Ascending aorta (tissue), 2 donors: ENCODE measurements around the gene PLEKHM2. TPM values are rescaled to one million over a fixed set of nuclear protein-coding genes. Genes with fewer than 3 reads are reported as not detected.
A peak's percentile ranks its signal among the peaks of the same experiment; 100 is the strongest.

Experiments used
- DNase-seq, 2 donors: peaks; one replicate each; pipeline ENCODE4 v3.0.0-alpha.2; 2019; ENCODE audit warnings: low spot score in 2 of 2
- H3K27ac ChIP-seq, 2 donors: fragments of 200-600 bp; sonication (generic); one replicate each; pipeline ENCODE4 v1.5.1; 2016 to 2017; ENCODE audit warnings: mild to moderate bottlenecking in 1 of 2
- H3K27me3 ChIP-seq: fragments of 200-600 bp; sonication (generic); one replicate; pipeline ENCODE4 v1.5.1; 2017
- H3K36me3 ChIP-seq, 2 donors: fragments of 200-600 bp; sonication (generic); one replicate each; pipeline ENCODE4 v1.5.1; 2016
- H3K4me1 ChIP-seq, 2 donors: fragments of 200-600 bp; sonication (generic); one replicate each; pipeline ENCODE4 v1.5.1; 2016 to 2017; ENCODE audit warnings: mild to moderate bottlenecking in 1 of 2
- H3K4me3 ChIP-seq, 2 donors: fragments of 200-600 bp; sonication (generic); one replicate each; pipeline ENCODE4 v1.5.1; 2016 to 2017; ENCODE audit warnings: mild to moderate bottlenecking in 1 of 2
- H3K9me3 ChIP-seq, 2 donors: fragments of 200-600 bp; sonication (generic); one replicate each; pipeline ENCODE4 v1.5.1; 2016
- CTCF ChIP-seq, 3 experiments: fragments of 200-600 bp in 2 of 3; fragments of 450-650 bp in 1 of 3; sonication (generic) in 2 of 3; IDR thresholded peaks; one replicate each; pipeline ENCODE4 v1.5.1; 2016 to 2019; ENCODE audit warnings: antibody characterized with exemption in 3 of 3, mild to moderate bottlenecking in 1 of 3, moderate library complexity in 1 of 3
- intact Hi-C: fragments of 100-400 bp; cut with DNase I; formaldehyde crosslinking; loops from one replicate; pipeline ENCODE4 v1.15.1; 2023
- total RNA-seq: library from RNA; depleted of rRNA; stranded (reverse); fragments of >200 nt; gene quantifications from one replicate; pipeline ENCODE4 v1.1.0, GENCODE V29; 2016

PLEKHM2 gene
- total RNA-seq, 1 donor from 2014 or later = 129 TPM

DNA sequence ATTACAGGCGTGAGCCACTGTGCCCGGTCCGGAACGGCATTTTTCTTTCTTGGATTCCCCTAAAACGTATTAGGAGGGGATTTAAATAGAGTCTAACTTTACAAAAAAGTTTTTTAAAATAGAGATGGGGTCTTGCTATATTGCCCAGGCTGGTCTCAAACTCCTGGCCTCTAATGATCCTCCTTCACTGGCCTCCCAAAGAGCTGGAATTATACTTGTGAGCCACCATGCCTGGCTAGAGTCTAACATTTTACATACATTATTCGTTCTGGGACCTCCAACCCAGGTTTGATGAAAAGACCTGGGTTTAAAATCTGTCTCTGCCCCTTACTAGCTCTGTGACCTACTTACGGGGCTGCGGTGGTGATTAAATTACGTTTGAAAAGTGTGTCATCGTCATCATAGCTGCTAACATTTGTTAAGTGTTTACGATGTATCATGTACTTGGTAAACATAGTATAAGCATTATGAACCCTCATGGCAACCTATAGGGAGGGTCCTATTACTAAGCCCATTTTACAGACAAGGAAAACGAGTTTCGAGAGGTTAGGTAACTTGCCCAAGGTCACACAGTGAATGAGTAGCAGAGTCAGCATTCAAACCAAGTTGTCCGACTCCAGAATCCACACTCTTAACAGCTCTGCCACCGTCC, 24.5 kb downstream of the PLEKHM2 start:
- peaks cover 0 to 4% of the 10 kb centered on the region in 2 donors for H3K36me3 ChIP-seq
- intact Hi-C loops = no loop called here
- H3K27ac ChIP-seq = no peak overlapping the region
- H3K27me3 ChIP-seq = no peaks in the 10 kb centered on the region
- no peak for TF ChIP-seq CTCF (IDR thresholded peaks at IDR 0.05)
- no peak overlapping the region for H3K4me3 ChIP-seq
- DNase-seq = no peak
- peaks cover 9 to 11% of the 10 kb centered on the region in 2 donors for H3K4me1 ChIP-seq
- no peaks in the 10 kb centered on the region for H3K9me3 ChIP-seq

- intact Hi-C loops = no loop called here
- Histone ChIP-seq H3K9me3 (no peaks in the 10 kb centered on the region), H3K27me3 (no peaks in the 10 kb centered on the region), H3K4me1 (peaks cover 6 to 11% of the 10 kb centered on the region in 2 donors), H3K4me3 (no peak overlapping the region), H3K36me3 (peaks cover 0 to 4% of the 10 kb centered on the region in 2 donors), H3K27ac (no peak overlapping the region)
- TF ChIP-seq CTCF (IDR thresholded peaks at IDR 0.05) = no peak
- DNase-seq = no peak
Measured at GRCh38 chr1:15709226-15709625, 25.1 kb downstream of the PLEKHM2 start.

DNA sequence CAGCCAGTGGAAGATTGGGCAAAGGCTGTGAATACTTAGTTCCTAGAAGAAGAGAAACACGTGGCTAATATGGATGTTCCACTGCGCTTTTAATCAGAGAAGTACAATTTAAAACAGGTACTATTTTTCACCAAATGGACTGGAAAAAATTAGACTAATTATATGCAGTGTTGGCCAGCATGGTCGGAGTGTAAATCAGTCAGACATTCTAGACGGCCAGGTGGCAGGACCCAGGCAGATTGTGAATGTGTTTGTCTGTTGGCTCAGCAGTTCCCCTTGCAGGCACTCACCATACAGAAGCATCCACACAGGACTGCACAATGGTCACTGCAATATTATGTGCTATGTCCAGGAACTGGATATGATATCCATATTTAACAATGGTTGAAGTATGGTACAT, 28.0 kb downstream of the PLEKHM2 start:
- Histone ChIP-seq H3K4me3 (no peak overlapping the region), H3K36me3 (peaks cover 13 to 14% of the 10 kb centered on the region in 2 donors), H3K27ac (no peak overlapping the region), H3K4me1 (peaks cover 0 to 12% of the 10 kb centered on the region in 2 donors), H3K9me3 (no peaks in the 10 kb centered on the region), H3K27me3 (no peaks in the 10 kb centered on the region)
- DNase-seq = no peak
- no peak for TF ChIP-seq CTCF (IDR thresholded peaks at IDR 0.05)
- intact Hi-C loops = no loop called here

GRCh38 chr1:15714406-15715136, 30.5 kb downstream of the PLEKHM2 start:
- H3K27ac ChIP-seq = peak overlapping the region; percentile 19 to 33
- H3K27me3 ChIP-seq = no peaks in the 10 kb centered on the region
- intact Hi-C loops = no loop called here
- no peaks in the 10 kb centered on the region for H3K9me3 ChIP-seq
- no peak for TF ChIP-seq CTCF (IDR thresholded peaks at IDR 0.05)
- no peak overlapping the region for H3K4me3 ChIP-seq
- peaks cover 37 to 38% of the 10 kb centered on the region in 2 donors for H3K36me3 ChIP-seq
- H3K4me1 ChIP-seq = peaks cover 0 to 12% of the 10 kb centered on the region in 2 donors
- no peak for DNase-seq

DNA sequence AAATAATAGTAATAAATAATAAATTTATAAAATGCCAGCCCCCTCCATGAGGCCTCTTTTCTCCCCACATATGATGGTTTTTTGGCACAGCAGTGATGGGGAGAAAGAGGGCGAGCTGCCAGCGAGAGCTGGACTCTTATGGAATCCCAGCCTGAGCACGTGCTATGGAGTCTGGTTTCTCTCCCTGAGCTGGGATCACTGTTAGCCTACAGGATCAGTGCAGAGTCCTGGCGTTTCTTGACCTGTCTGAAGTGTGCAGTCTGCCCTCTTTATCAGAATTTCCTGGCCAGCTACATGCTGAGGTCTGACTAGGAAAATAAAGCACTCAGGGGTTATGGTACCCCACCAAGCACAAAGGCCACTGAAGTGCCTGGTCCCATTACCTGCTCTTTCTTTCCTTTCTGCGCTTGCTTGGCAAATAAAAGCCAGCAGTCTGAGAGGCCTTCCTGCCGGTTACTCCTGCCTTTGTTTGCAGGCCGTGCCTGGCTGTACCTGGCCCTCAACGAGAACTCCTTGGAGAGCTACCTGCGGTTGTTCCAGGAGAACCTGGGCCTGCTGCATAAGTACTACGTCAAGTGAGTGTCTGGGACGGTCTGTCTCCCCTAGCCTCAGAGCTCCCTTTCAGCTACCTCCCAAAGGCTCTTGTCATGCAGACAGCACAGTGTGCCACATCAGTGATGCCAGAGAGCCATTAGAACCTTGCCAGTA, 33.5 kb downstream of the PLEKHM2 start:
- TF ChIP-seq CTCF (IDR thresholded peaks at IDR 0.05) = no peak
- intact Hi-C loops = no loop called here
- peaks cover 0 to 12% of the 10 kb centered on the region in 2 donors for H3K4me1 ChIP-seq
- DNase-seq = no peak
- no peaks in the 10 kb centered on the region for H3K27me3 ChIP-seq
- no peaks in the 10 kb centered on the region for H3K9me3 ChIP-seq
- H3K4me3 ChIP-seq = no peak overlapping the region
- H3K36me3 ChIP-seq = peaks cover 65 to 67% of the 10 kb centered on the region in 2 donors
- no peak overlapping the region for H3K27ac ChIP-seq
